T-cell (primary cell): Measurements from ENCODE around the gene ENPP5. TPM values are rescaled to one million over a fixed set of nuclear protein-coding genes. Genes with fewer than 3 reads are reported as not detected.
"Not testable (repeated sequence)": the region's sequence is repeated elsewhere in the genome, so short reads cannot be mapped to it uniquely, and the experiment has no call there.

Source experiments
- ATAC-seq, 4 experiments: fragments of 200-7000 bp in 3 of 4; fragments of 150-1000 bp in 1 of 4; cut with Tn5 transposase; replicated peaks in 1 of 4; 1 replicate in 3 of 4; 2 replicates in 1 of 4; pipeline ENCODE4 v1.10.0; 2021; ENCODE audit warnings: moderate library complexity in 3 of 4, mild to moderate bottlenecking in 2 of 4, moderate number of reproducible peaks in 1 of 4
- CTCF ChIA-PET, 2 donors: fragments of 300-600 bp; sonication (Branson Sonifier 250); formaldehyde crosslinking; loops; one replicate each; lab custom pipeline; 2022; ENCODE audit warnings: antibody characterized with exemption in 2 of 2; lab: Charles Lee
- POLR2A ChIA-PET, 2 donors: fragments of 300-600 bp; sonication (Branson Sonifier 250); formaldehyde crosslinking; loops; one replicate each; lab custom pipeline; 2022; ENCODE audit warnings: antibody characterized with exemption in 2 of 2; lab: Charles Lee
- DNase-seq, 35 experiments: peaks; one replicate each; pipeline versions ENCODE4 v3.0.0 to v3.0.0-alpha.2; 2013 to 2023
- H3K27ac ChIP-seq: one replicate; pipeline ENCODE4 v1.5.1; 2013; ENCODE audit warnings: low read length
- H3K27me3 ChIP-seq, 2 experiments: replicated peaks in 1 of 2; 1 replicate in 1 of 2; 2 replicates in 1 of 2; pipeline versions ENCODE4 v1.6.1 to v1.7.0; 2013; ENCODE audit warnings: low read length in 1 of 2, mixed read lengths in 1 of 2; ENCODE audit not compliant: control insufficient read depth in 2 of 2, insufficient read depth in 2 of 2; ENCODE audit errors: extremely low read depth in 1 of 2
- H3K36me3 ChIP-seq, 2 donors: 1 replicate in 1 of 2; 2 replicates in 1 of 2; pipeline versions ENCODE4 v1.6.1 to v1.7.0; 2013; ENCODE audit warnings: low read length in 1 of 2; ENCODE audit not compliant: control insufficient read depth in 2 of 2, insufficient read depth in 1 of 2; ENCODE audit errors: extremely low read depth in 1 of 2
- H3K4me1 ChIP-seq, 2 experiments: 1 replicate in 1 of 2; 2 replicates in 1 of 2; pipeline versions ENCODE4 v1.6.1 to v1.7.0; 2013; ENCODE audit warnings: low read length in 2 of 2, mixed read lengths in 1 of 2; ENCODE audit not compliant: insufficient read depth in 2 of 2, control insufficient read depth in 1 of 2; ENCODE audit errors: extremely low read depth in 1 of 2
- H3K4me3 ChIP-seq, 2 donors: 1 replicate in 1 of 2; 2 replicates in 1 of 2; pipeline versions ENCODE4 v1.5.1 to v1.7.0; 2013; ENCODE audit warnings: mild to moderate bottlenecking in 2 of 2, low read length in 1 of 2, moderate library complexity in 1 of 2; ENCODE audit not compliant: control insufficient read depth in 1 of 2; ENCODE audit errors: extremely low read depth in 1 of 2
- H3K9me3 ChIP-seq: 2 replicates; pipeline ENCODE4 v1.7.0; 2013
- H3K27ac Mint-ChIP-seq, 2 donors: one replicate each; pipeline ENCODE4 v1.8.0; 2020 to 2021; ENCODE audit warnings: mild to moderate bottlenecking in 2 of 2, mixed read lengths in 2 of 2
- H3K27me3 Mint-ChIP-seq, 2 donors: one replicate each; pipeline ENCODE4 v1.8.0; 2021 to 2022; ENCODE audit warnings: mixed read lengths in 2 of 2
- H3K36me3 Mint-ChIP-seq: one replicate; pipeline ENCODE4 v1.8.0; 2021; ENCODE audit warnings: mixed read lengths
- H3K4me1 Mint-ChIP-seq, 3 donors: one replicate each; pipeline ENCODE4 v1.8.0; 2020 to 2022; ENCODE audit warnings: mixed read lengths in 3 of 3, mild to moderate bottlenecking in 1 of 3
- H3K4me3 Mint-ChIP-seq, 3 donors: one replicate each; pipeline ENCODE4 v1.8.0; 2020 to 2022; ENCODE audit warnings: mild to moderate bottlenecking in 3 of 3, mixed read lengths in 3 of 3, moderate library complexity in 3 of 3
- H3K9me3 Mint-ChIP-seq, 3 donors: one replicate each; pipeline ENCODE4 v1.8.0; 2020 to 2022; ENCODE audit warnings: mixed read lengths in 3 of 3
- WGBS: methylation state at CpG from one replicate; pipeline ENCODE4 v1.1.5; 2013; ENCODE audit warnings: missing lambda C conversion rate; ENCODE audit not compliant: insufficient coverage; 5-methylcytosine and 5-hydroxymethylcytosine counted together
- total RNA-seq, 35 experiments: library from RNA in 6 of 35; stranded (reverse) in 6 of 35; fragments of 120-200 nt in 1 of 35; gene quantifications; one replicate each; pipeline versions ENCODE4 v1.2.1 to v1.2.4 and lab custom pipeline; 2013 to 2026

Gene ENPP5
- total RNA-seq, 5 donors from 2014 or later (not counting 1 experiment from before 2014, with no cell fraction given), result 0.38 to 1.7 (median 0.70) TPM

- peak overlapping the region; percentile 79 to 86 for H3K27ac Mint-ChIP-seq
- peaks cover 2% of the 10 kb centered on the region for H3K36me3 Mint-ChIP-seq
- peak overlapping the region; percentile 71 for H3K27ac ChIP-seq
- no peaks in the 10 kb centered on the region for H3K36me3 ChIP-seq
- no peaks in the 10 kb centered on the region for H3K27me3 Mint-ChIP-seq
- peaks cover 8 to 16% of the 10 kb centered on the region in 2 experiments for H3K4me1 ChIP-seq
- H3K4me1 Mint-ChIP-seq, result peaks cover 45 to 63% (median 50%) of the 10 kb centered on the region in 3 donors
- WGBS, result 73% methylated on average over 4 of the region's 4 CpGs
- H3K4me3 Mint-ChIP-seq, result peak overlapping the region; percentile 93 to 100 (median 97)
- ChIA-PET POLR2A (interaction anchor here in 1 of 2 donors (0.5 kb wide), 1 partner anchor 955 kb away, joined by 7 read pairs; no protein-coding TSS in a partner anchor), CTCF (no interaction called here)
- DNase-seq (peak in 1 of 35 experiments; percentile 20), ATAC-seq (no peak)
- no peaks in the 10 kb centered on the region for H3K9me3 Mint-ChIP-seq
- H3K9me3 ChIP-seq, result no peaks in the 10 kb centered on the region
- peak overlapping the region; percentile 90 to 100 for H3K4me3 ChIP-seq
- no peaks in the 10 kb centered on the region for H3K27me3 ChIP-seq
These were observed 40.1 kb downstream of the ENPP5 start for GRCh38 chr6:46130666-46131065.

- H3K27ac Mint-ChIP-seq, result peak within 1 kb of the TSS; percentile 79 to 96
- ChIA-PET POLR2A (interaction anchor here in 1 of 2 donors (0.5 to 0.7 kb wide), 3 partner anchors 28 to 1348 kb away, joined by 3 to 5 read pairs (median 4); no protein-coding TSS in a partner anchor), CTCF (interaction anchor here (0.6 to 2.4 kb wide), 7 partner anchors 9 to 280 kb away, joined by 3 to 10 read pairs (median 5); partner anchors contain the start of gene ENPP5 (in 1 of the 2))
- H3K27me3 ChIP-seq, result no peaks in the 10 kb centered on the region
- H3K4me1 Mint-ChIP-seq, result peaks cover 40 to 58% (median 48%) of the 10 kb centered on the region in 3 donors
- ATAC-seq (peak; percentile 99 to 100 (median 99)), DNase-seq (peak; percentile 75 to 95 (median 88))
- no peaks in the 10 kb centered on the region for H3K9me3 ChIP-seq
- H3K36me3 Mint-ChIP-seq, result peaks cover 2% of the 10 kb centered on the region
- no peaks in the 10 kb centered on the region for H3K9me3 Mint-ChIP-seq
- peak within 1 kb of the TSS; percentile 93 to 100 (median 97) for H3K4me3 Mint-ChIP-seq
- peaks cover 8 to 16% of the 10 kb centered on the region in 2 experiments for H3K4me1 ChIP-seq
- WGBS, result 1% methylated on average over 30 of the region's 61 CpGs
- peak within 1 kb of the TSS; percentile 71 for H3K27ac ChIP-seq
- no peaks in the 10 kb centered on the region for H3K36me3 ChIP-seq
- H3K27me3 Mint-ChIP-seq, result no peaks in the 10 kb centered on the region
- peak within 1 kb of the TSS; percentile 90 to 100 for H3K4me3 ChIP-seq
These were observed 40.9 kb downstream of the ENPP5 start, which contains the start of gene ENPP4 for GRCh38 chr6:46129629-46130511. Gene ENPP4, plus strand, starts transcription at chr6:46129989. Its CDS starts 9,595 bp downstream, at chr6:46139584.

GRCh38 chr6:46129291-46129628 lies 41.5 kb downstream of the ENPP5 start:
- WGBS, result 0% methylated on average over 9 of the region's 10 CpGs

GRCh38 chr6:46128476-46128875 lies 42.3 kb downstream of the ENPP5 start:
- Histone ChIP-seq H3K9me3 (no peaks in the 10 kb centered on the region), H3K36me3 (no peaks in the 10 kb centered on the region), H3K4me3 (peak overlapping the region in 1 of 2 donors; percentile 1), H3K27me3 (no peaks in the 10 kb centered on the region), H3K27ac (no peak overlapping the region), H3K4me1 (peaks cover 8 to 13% of the 10 kb centered on the region in 2 experiments)
- H3K9me3 Mint-ChIP-seq, result no peaks in the 10 kb centered on the region
- H3K4me3 Mint-ChIP-seq, result peak overlapping the region; percentile 93 to 100 (median 97)
- CTCF ChIA-PET, result interaction anchor here in 1 of 2 donors (0.7 to 2.4 kb wide), 2 partner anchors 38 to 280 kb away, joined by 3 to 10 read pairs; no protein-coding TSS in a partner anchor
- H3K27me3 Mint-ChIP-seq, result no peaks in the 10 kb centered on the region
- peaks cover 39 to 47% (median 40%) of the 10 kb centered on the region in 3 donors for H3K4me1 Mint-ChIP-seq
- DNase-seq (no peak), ATAC-seq (no peak)
- no CpG with 5 or more reads among the region's 3 CpGs for WGBS
- peak overlapping the region in 1 of 2 donors; percentile 96 for H3K27ac Mint-ChIP-seq
- no peaks in the 10 kb centered on the region for H3K36me3 Mint-ChIP-seq
- POLR2A ChIA-PET, result interaction anchor here in 1 of 2 donors (0.6 kb wide), 2 partner anchors 195 to 406 kb away, joined by 3 to 5 read pairs; no protein-coding TSS in a partner anchor

More at GRCh38 chr6:46129291-46129628, 41.5 kb downstream of the ENPP5 start:
- Mint-ChIP-seq H3K27me3 (no peaks in the 10 kb centered on the region), H3K9me3 (no peaks in the 10 kb centered on the region), H3K27ac (peak overlapping the region; percentile 79 to 96), H3K4me1 (peaks cover 40 to 55% (median 47%) of the 10 kb centered on the region in 3 donors), H3K36me3 (peaks cover 2% of the 10 kb centered on the region), H3K4me3 (peak overlapping the region; percentile 93 to 100 (median 97))
- Histone ChIP-seq H3K36me3 (no peaks in the 10 kb centered on the region), H3K4me3 (peak overlapping the region; percentile 90 to 100), H3K9me3 (no peaks in the 10 kb centered on the region), H3K4me1 (peaks cover 8 to 15% of the 10 kb centered on the region in 2 experiments), H3K27me3 (no peaks in the 10 kb centered on the region), H3K27ac (peak overlapping the region; percentile 66)
- ChIA-PET CTCF (interaction anchor here in 1 of 2 donors (0.7 to 2.4 kb wide), 6 partner anchors 10 to 281 kb away, joined by 3 to 10 read pairs (median 4); no protein-coding TSS in a partner anchor), POLR2A (interaction anchor here in 1 of 2 donors (0.5 kb wide), 1 partner anchor 29 kb away, joined by 5 read pairs; no protein-coding TSS in a partner anchor)
- peak in 7 of 35 experiments; percentile 3 to 55 (median 6) for DNase-seq
- peak; percentile 25 to 31 (median 26) for ATAC-seq

- DNase-seq, result peak in 15 of 35 experiments; percentile 0 to 23 (median 9)
These were observed 51.1 kb downstream of the ENPP5 start for GRCh38 chr6:46119679-46120078.

More at GRCh38 chr6:46119679-46120078, 51.1 kb downstream of the ENPP5 start:
- H3K27ac ChIP-seq, ATAC-seq, H3K4me3 ChIP-seq, H3K36me3 ChIP-seq, H3K27me3 ChIP-seq, H3K9me3 ChIP-seq, H3K27me3 Mint-ChIP-seq, CTCF ChIA-PET, H3K27ac Mint-ChIP-seq: not testable (repeated sequence)
- Mint-ChIP-seq H3K4me1 (peaks cover 21 to 42% (median 34%) of the 10 kb centered on the region in 3 donors), H3K4me3 (peak overlapping the region in 1 of 3 donors; percentile 18), H3K9me3 (peaks cover 0 to 10% (median 6%) of the 10 kb centered on the region in 3 donors), H3K36me3 (peaks cover 44% of the 10 kb centered on the region)
- 63% methylated on average over 3 of the region's 5 CpGs for WGBS
- POLR2A ChIA-PET, result interaction anchor here in 1 of 2 donors (0.7 kb wide), 1 partner anchor 1641 kb away, joined by 3 read pairs; no protein-coding TSS in a partner anchor
- peaks cover 0 to 10% of the 10 kb centered on the region in 2 experiments for H3K4me1 ChIP-seq
